Activated naive CD8-positive, alpha-beta T cell treated with anti-CD3 and anti-CD28 coated beads, Interleukin-2, amount 10 ng/mL, durations not matched to agents 7 days and 5 days (primary cell): ENCODE measurements around the gene KRT79. TPM values are rescaled to one million over a fixed set of nuclear protein-coding genes. Genes with fewer than 3 reads are reported as not detected.
A peak's percentile ranks its signal among the peaks of the same experiment; 100 is the strongest.

Experiments used
- ATAC-seq: fragments of 150-1000 bp; cut with Tn5 transposase; one replicate; pipeline ENCODE4 v1.10.0; 2021; ENCODE audit warnings: low read depth, moderate library complexity
- POLR2A ChIA-PET: fragments of 350-600 bp; sonication (Branson Sonifier 250); formaldehyde crosslinking; loops from one replicate; lab custom pipeline; 2021; ENCODE audit warnings: antibody characterized with exemption; lab: Charles Lee
- DNase-seq: peaks from one replicate; pipeline ENCODE4 v3.0.0; 2021
- H3K27ac Mint-ChIP-seq: one replicate; pipeline ENCODE4 v1.8.0; 2022; ENCODE audit warnings: mild to moderate bottlenecking, mixed read lengths
- H3K27me3 Mint-ChIP-seq: one replicate; pipeline ENCODE4 v1.8.0; 2022; ENCODE audit warnings: mild to moderate bottlenecking, moderate library complexity, mixed read lengths
- H3K36me3 Mint-ChIP-seq: one replicate; pipeline ENCODE4 v1.8.0; 2021; ENCODE audit warnings: mild to moderate bottlenecking, mixed read lengths
- H3K4me1 Mint-ChIP-seq: one replicate; pipeline ENCODE4 v1.8.0; 2021; ENCODE audit warnings: mixed read lengths
- H3K4me3 Mint-ChIP-seq: one replicate; pipeline ENCODE4 v1.8.0; 2022; ENCODE audit warnings: mild to moderate bottlenecking, moderate library complexity, mixed read lengths
- H3K9me3 Mint-ChIP-seq: one replicate; pipeline ENCODE4 v1.8.0; 2021; ENCODE audit warnings: mixed read lengths
- total RNA-seq, 2 experiments: library from RNA; stranded (reverse); gene quantifications; one replicate each; pipeline ENCODE4 v1.2.3, GENCODE V29; 2021

Gene KRT79
- total RNA-seq, 2 experiments from 2014 or later, result not detected

DNA sequence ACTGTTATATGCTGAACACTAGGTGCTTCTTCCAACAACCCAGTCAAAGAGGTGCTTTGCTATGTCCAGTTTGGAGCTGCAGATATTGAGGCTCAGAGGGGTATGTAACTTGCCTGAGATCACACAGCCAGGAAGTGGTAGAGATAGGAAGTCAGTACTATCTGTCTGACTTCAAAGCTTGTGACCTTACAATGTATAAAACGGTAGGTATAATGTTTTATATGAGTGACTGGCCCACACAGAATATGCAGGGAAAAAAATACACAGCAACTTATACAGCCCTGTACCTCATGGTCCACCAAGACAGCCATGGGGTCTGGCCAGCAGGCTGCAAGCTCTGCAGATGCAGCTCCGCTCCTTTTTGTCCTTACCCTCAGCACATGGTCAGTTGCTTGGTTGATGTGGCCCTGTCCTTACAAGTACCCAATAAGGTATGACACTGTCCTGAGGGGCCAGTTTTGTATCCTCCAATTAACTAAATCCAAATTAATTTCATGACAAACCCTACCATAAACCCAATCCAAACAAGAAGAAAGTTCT lies 16.3 kb downstream of the KRT79 start:
- Mint-ChIP-seq H3K4me1 (peaks cover 8% of the 10 kb centered on the region), H3K4me3 (no peak overlapping the region), H3K36me3 (no peaks in the 10 kb centered on the region), H3K9me3 (no peaks in the 10 kb centered on the region), H3K27me3 (peaks cover 2% of the 10 kb centered on the region), H3K27ac (peak overlapping the region; percentile 35)
- POLR2A ChIA-PET, result no interaction called here
- ATAC-seq, result peak; percentile 93
- no peak for DNase-seq

DNA sequence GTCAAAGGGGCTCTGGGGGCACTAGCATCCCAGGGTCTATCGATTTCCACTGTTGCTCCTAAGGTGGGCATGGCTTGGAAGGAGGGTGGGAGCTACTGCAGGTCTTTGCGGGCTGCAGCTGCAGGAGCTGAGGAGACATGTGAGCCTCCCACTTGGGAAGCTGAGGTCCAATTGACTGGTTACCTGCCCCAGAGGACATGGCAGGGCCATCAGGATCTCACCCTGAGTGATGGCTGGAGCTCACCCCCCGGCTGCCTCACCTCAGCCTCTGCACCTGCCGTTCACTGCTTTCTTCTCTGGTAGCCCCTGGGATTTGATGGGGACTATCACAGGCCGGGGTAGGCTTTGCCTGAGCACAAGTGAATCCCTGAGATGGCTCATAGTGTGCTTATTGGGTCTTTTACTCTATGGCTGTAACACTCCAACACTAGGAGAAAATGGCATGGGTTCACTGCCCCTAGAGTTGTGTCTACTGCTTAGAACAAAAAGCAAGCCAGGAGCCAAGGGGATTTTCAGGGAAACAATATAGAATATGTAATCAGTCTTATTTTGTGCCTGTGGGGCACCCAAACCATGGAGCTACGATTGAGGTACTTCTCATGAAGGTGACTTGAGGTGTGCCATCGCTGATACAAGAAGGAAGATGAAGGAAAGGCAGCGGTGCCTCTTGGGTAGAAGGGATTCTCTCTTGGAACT lies 17.0 kb downstream of the KRT79 start:
- H3K36me3 Mint-ChIP-seq, result no peaks in the 10 kb centered on the region
- H3K4me1 Mint-ChIP-seq, result peaks cover 8% of the 10 kb centered on the region
- no peak overlapping the region for H3K4me3 Mint-ChIP-seq
- ATAC-seq (no peak), DNase-seq (no peak)
- POLR2A ChIA-PET, result no interaction called here
- no peaks in the 10 kb centered on the region for H3K9me3 Mint-ChIP-seq
- peak overlapping the region; percentile 35 for H3K27ac Mint-ChIP-seq
- peaks cover 2% of the 10 kb centered on the region for H3K27me3 Mint-ChIP-seq

DNA sequence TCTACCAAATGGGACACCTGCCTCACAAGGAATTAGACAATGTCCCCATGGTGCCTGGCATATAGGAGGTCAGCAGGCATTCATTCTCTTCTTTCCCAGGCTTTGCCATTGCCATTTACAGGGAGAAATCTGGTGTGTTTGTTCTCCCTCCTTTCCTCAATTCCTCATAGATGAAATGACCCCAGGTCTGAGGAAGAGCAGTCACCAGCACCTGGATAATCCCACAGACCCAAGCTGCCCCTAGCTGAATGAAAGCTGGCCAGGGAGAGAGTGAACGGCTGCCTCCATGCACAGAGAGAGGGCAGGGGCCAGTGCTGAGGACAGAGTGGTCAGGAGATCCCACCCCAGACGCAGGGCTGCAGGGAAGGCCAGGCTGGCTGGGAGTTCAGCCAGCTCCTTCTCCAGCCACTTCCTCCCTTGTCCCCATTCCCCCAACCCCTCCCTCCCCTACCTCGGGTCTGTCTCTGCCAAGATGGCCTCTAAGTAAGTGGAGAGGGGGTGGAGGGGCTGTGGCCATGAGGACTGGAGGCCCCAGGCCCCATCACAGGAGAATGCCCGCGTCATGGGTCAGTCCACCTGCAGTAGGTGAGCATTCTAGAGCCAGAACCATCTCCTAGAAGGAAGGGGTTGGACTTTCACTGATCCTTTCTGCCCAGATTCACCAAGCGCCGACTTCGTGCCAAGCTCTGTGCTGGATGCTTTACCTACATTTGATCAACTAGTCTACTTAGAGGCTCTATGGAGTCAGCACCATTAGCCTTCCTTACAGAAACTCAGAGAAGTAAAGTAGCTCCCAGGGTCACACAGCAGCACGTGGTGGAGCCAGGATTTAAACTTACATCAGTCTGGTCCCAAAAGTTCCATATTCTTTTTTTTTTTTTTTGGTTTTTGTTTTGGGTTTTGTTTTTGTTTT lies 18.2 kb downstream of the KRT79 start:
- H3K27me3 Mint-ChIP-seq, result peaks cover 2% of the 10 kb centered on the region
- H3K36me3 Mint-ChIP-seq, result no peaks in the 10 kb centered on the region
- H3K27ac Mint-ChIP-seq, result no peak overlapping the region
- DNase-seq, result no peak
- POLR2A ChIA-PET, result no interaction called here
- H3K9me3 Mint-ChIP-seq, result no peaks in the 10 kb centered on the region
- H3K4me3 Mint-ChIP-seq, result no peak overlapping the region
- H3K4me1 Mint-ChIP-seq, result peaks cover 8% of the 10 kb centered on the region
- ATAC-seq, result no peak

DNA sequence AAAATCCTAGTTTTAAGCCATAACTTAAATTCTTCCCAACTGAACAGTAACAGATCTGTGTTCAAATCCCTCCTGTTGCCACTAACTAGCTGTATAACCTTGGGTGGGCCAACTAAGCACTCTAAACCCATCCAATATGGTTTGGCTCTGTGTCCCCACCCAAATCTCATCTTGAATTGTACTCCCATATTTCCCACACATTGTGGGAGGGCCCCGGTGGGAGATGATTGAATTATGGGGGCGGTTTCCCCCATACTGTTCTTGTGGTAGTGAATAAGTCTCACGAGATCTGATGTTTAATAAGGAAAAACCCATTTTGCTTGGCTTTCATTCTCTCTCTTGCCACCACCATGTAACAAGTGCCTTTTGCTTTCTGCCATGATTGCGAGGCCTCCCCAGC lies 18.9 kb downstream of the KRT79 start:
- ATAC-seq, result no peak
- no peak overlapping the region for H3K4me3 Mint-ChIP-seq
- peaks cover 2% of the 10 kb centered on the region for H3K27me3 Mint-ChIP-seq
- POLR2A ChIA-PET, result no interaction called here
- DNase-seq, result no peak
- H3K4me1 Mint-ChIP-seq, result peaks cover 8% of the 10 kb centered on the region
- H3K9me3 Mint-ChIP-seq, result no peaks in the 10 kb centered on the region
- no peak overlapping the region for H3K27ac Mint-ChIP-seq
- H3K36me3 Mint-ChIP-seq, result no peaks in the 10 kb centered on the region

DNA sequence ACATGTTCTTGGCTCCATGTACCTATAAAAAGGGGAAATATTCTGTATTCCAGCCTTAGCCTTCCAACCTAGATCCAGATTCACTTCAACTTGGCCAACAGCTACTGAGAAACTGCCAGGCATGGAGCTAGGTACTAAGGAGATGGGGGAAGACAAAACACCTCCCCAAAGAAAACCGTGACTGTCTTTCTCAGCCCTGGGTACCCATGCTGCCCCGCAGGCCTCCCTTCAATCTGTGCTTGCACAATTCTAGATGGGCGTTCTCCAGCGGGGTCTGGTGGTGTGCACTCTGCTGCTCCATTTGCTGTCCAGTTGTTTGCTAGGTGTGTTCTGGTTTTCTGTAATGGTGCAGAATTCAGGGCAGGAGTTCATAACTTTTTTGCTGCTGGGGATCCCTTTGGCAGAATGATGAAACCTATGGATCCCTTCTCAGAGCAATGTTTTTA lies 19.4 kb downstream of the KRT79 start:
- Mint-ChIP-seq H3K4me3 (no peak overlapping the region), H3K27me3 (peaks cover 2% of the 10 kb centered on the region), H3K27ac (no peak overlapping the region), H3K9me3 (no peaks in the 10 kb centered on the region), H3K4me1 (peaks cover 8% of the 10 kb centered on the region), H3K36me3 (no peaks in the 10 kb centered on the region)
- DNase-seq (no peak), ATAC-seq (no peak)
- POLR2A ChIA-PET, result no interaction called here

DNA sequence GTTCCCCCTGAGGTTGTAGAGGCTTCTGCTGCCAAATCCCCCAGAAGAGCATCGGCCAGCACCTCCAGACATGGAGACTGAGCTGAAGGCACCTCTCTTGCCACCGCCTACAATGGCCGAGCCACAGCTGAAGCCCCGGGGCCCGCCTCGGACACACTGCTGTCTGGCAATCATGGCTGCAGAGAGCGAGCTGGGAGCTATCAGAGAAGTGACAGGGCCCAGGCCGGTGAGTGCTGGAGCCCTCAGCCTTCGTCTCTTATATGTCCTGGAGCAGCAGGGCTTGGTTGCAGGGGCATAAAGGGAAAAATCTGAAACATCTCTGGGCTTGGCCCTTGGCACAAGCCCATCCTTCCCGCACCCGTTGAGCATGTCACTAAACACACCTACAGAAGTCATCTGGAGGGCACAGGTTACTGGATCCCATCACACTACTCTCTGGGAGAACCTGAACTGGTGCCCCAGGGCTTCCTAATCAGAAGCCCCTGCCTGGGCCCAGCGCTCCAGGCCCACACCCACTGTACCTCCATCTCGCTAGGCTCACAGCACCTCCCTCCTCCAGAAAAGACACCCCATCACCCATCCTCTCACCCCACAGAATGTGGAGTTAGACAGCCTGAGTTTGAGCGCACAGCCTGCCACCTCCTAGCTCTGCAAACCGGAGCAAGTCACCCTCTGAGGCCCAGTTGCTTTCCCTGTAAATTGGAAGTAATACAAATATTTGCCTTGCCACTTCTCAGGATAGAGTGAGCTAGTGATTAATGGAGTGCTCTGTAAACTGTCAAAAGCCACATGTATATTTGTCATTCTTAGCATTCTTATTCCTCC lies 20.0 kb downstream of the KRT79 start, which contains the start of gene KRT4:
Gene KRT4, minus strand, starts transcription at position 232 of the 825 bp plus-strand sequence. Its CDS starts 58 bp downstream, at position 174.
- H3K36me3 Mint-ChIP-seq, result no peaks in the 10 kb centered on the region
- ATAC-seq, result no peak
- H3K27ac Mint-ChIP-seq, result no peak within 1 kb of the TSS
- POLR2A ChIA-PET, result no interaction called here
- H3K9me3 Mint-ChIP-seq, result no peaks in the 10 kb centered on the region
- H3K27me3 Mint-ChIP-seq, result no peaks in the 10 kb centered on the region
- H3K4me3 Mint-ChIP-seq, result no peak within 1 kb of the TSS
- DNase-seq, result no peak
- H3K4me1 Mint-ChIP-seq, result peaks cover 8% of the 10 kb centered on the region

DNA sequence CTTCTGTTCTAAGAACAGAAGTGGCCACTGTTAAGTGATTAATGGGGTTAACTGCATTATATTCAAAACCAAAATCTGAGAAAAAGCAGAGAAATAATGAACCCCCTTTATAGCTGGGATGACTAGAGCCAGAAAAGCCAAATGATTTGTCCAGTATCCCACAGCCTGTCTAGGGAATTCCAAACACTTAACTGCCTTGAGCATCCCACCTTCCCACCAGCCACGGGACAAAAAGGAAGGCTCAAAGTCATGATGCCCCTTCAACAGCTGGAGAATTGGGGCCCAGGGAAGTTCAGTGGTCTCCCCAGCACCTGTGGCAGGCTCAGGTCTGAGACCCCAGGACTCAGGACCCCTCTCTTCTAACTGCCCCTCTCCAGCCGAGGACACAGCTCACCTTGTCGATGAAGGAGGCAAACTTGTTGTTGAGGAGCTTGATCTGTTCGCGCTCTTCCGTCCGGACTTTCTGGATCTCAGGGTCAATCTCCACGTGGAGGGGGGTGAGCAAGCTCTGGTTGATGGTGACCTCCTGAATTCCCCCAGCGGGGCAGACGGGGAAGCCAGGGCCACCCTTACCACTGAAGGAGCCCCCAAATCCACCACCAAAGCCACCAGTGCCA lies 20.8 kb downstream of the KRT79 start:
- no peak for ATAC-seq
- Mint-ChIP-seq H3K9me3 (no peaks in the 10 kb centered on the region), H3K27me3 (peaks cover 2% of the 10 kb centered on the region), H3K4me1 (peaks cover 8% of the 10 kb centered on the region), H3K4me3 (no peak overlapping the region), H3K36me3 (no peaks in the 10 kb centered on the region), H3K27ac (no peak overlapping the region)
- DNase-seq, result no peak
- POLR2A ChIA-PET, result no interaction called here

DNA sequence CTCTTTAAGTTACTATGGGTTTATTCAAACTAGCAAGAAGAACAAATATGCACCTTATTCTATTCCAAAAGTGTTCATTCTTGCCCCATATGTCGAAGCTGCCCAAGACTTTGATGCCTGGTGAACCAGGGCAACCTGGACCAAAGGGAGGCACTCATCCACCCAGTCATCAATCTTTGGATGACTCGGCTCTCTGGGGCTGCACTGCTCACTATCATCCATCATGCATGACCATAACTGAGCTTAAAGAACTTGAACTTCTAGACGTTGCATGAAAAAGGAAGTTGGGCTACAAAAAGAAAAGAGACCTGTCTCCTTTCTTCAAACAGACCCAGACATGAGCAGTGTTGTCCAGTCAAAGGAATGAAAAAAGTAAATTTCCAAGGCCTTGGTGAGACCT lies 21.4 kb downstream of the KRT79 start:
- DNase-seq, result no peak
- peaks cover 2% of the 10 kb centered on the region for H3K27me3 Mint-ChIP-seq
- POLR2A ChIA-PET, result no interaction called here
- ATAC-seq, result no peak
- H3K27ac Mint-ChIP-seq, result no peak overlapping the region
- H3K4me3 Mint-ChIP-seq, result no peak overlapping the region
- no peaks in the 10 kb centered on the region for H3K9me3 Mint-ChIP-seq
- no peaks in the 10 kb centered on the region for H3K36me3 Mint-ChIP-seq
- H3K4me1 Mint-ChIP-seq, result peaks cover 4% of the 10 kb centered on the region

DNA sequence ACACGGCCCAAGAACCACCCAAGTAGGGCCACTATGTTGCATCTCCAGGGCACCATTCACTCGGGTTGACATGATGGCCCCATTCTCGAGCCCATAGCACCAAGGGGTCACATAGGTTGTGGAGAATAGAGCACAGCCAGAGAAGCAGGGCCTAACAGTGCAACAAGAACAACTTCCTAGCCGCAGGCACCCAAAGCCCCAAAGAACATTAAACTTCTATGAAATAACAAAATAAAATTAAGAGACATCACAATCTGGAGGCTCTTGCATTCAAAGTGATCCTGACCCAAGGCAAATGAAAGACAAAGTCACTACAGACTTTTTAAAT lies 22.1 kb downstream of the KRT79 start:
- Mint-ChIP-seq H3K36me3 (no peaks in the 10 kb centered on the region), H3K4me1 (no peaks in the 10 kb centered on the region), H3K4me3 (no peak overlapping the region), H3K27ac (no peak overlapping the region), H3K9me3 (no peaks in the 10 kb centered on the region), H3K27me3 (peaks cover 2% of the 10 kb centered on the region)
- POLR2A ChIA-PET, result no interaction called here
- ATAC-seq (no peak), DNase-seq (no peak)

DNA sequence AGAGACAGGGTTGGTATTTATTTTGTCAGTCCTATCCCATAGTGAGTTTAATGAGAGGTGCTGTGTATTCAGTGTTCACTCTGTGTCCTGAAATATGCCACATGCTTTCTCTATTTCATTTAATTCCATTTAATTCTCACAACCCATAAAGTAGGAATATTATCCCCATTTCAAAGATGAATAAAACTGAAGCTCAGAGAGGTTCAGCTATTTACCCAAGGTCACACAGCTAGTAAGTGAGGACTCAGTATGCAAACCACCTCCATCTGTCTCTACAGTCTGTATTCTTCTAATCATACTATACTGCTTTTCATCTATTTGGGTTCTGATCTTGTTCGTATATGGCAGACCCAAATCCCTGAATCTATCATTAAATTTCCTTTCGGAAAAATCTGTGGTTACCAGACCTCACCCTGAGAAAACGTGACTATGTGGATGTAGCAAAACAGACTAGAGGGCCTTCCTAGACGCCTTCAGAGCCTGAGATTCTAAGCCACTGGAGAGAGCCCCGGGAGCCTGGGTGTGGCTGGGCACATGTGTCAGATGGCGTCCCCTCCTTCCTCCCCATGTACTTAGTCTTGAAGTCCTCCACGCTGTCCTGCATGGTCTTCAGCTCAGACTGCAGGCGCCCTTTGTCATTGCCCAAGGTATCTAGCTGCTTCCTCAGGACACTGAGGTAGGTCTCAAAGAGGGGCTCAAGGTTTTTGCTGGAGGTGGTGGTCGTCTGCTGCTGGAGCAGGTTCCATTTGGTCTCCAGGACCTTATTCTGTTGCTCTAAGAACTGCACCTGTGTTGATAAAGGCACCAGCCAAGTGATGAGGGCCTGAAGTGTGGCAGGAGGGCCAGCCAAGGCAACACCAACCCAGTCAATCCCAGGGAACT lies 22.7 kb downstream of the KRT79 start:
- ATAC-seq (no peak), DNase-seq (no peak)
- H3K27me3 Mint-ChIP-seq, result peaks cover 2% of the 10 kb centered on the region
- no peaks in the 10 kb centered on the region for H3K36me3 Mint-ChIP-seq
- no peak overlapping the region for H3K4me3 Mint-ChIP-seq
- H3K4me1 Mint-ChIP-seq, result no peaks in the 10 kb centered on the region
- H3K27ac Mint-ChIP-seq, result no peak overlapping the region
- POLR2A ChIA-PET, result no interaction called here
- H3K9me3 Mint-ChIP-seq, result no peaks in the 10 kb centered on the region

DNA sequence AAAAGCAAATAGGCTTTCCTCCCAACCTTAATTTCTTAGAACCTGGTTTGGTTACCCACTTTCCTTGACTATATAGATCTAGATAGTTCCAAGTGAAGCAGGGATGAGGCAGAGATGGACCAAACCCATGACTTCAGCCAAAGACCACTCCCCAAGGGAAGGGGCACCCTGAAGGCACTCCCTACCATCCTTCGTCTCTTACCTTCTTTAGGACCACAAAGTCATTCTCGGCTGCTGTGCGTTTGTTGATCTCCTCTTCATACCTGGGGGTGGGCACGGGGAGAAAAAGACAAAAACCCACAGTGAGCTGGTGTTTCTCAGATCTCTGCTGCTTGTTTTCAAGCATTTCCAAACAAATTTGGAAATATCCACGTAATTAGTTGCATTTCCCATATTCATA lies 23.6 kb downstream of the KRT79 start:
- H3K4me3 Mint-ChIP-seq, result no peak overlapping the region
- POLR2A ChIA-PET, result no interaction called here
- no peaks in the 10 kb centered on the region for H3K9me3 Mint-ChIP-seq
- ATAC-seq (no peak), DNase-seq (no peak)
- no peak overlapping the region for H3K27ac Mint-ChIP-seq
- H3K4me1 Mint-ChIP-seq, result no peaks in the 10 kb centered on the region
- peaks cover 5% of the 10 kb centered on the region for H3K27me3 Mint-ChIP-seq
- H3K36me3 Mint-ChIP-seq, result no peaks in the 10 kb centered on the region

DNA sequence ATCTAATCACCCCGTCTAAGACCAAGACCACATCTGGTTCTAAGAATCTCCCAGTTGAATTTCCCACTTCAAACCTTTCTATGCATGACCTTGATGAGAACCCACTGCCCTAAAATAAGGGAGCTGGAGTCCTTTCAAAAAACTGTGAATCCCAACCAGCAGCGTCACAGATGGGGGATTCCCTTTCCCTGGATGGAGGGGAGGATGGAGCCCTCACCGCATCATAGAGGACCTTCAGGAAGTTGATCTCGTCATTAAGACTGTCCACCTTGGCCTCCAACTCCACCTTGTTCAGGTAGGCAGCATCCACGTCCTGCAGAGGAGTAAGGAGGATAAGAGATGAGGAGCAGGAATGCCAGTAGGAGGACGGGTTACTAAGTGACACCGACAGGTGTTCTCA lies 24.9 kb downstream of the KRT79 start:
- H3K4me1 Mint-ChIP-seq, result no peaks in the 10 kb centered on the region
- H3K9me3 Mint-ChIP-seq, result no peaks in the 10 kb centered on the region
- ATAC-seq (no peak), DNase-seq (no peak)
- no peaks in the 10 kb centered on the region for H3K36me3 Mint-ChIP-seq
- no peak overlapping the region for H3K27ac Mint-ChIP-seq
- no peak overlapping the region for H3K4me3 Mint-ChIP-seq
- H3K27me3 Mint-ChIP-seq, result peaks cover 5% of the 10 kb centered on the region
- POLR2A ChIA-PET, result no interaction called here
